Retinal pigment epithelial cell (primary cell): ENCODE results near the gene RASGRP2.

ENCODE experiments used
- DNase-seq: peaks from one replicate; pipeline ENCODE4 v3.0.0-alpha.2; 2010; ENCODE audit warnings: low read depth
- H3K4me3 ChIP-seq: 2 replicates; pipeline ENCODE4 v1.5.1; 2011; ENCODE audit warnings: mild to moderate bottlenecking, low read length, control low read depth, moderate library complexity
- CTCF ChIP-seq: conservative IDR thresholded peaks from 2 replicates; pipeline ENCODE4 v1.5.1; 2011; ENCODE audit warnings: low read depth, low read length, control low read depth, inconsistent platforms

RASGRP2 gene

GRCh38 chr11:64726211-64726641 lies 17.7 kb downstream of the RASGRP2 start:
- no peak for TF ChIP-seq CTCF
- DNase-seq: no peak
- H3K4me3 ChIP-seq: no peak overlapping the region

GRCh38 chr11:64724863-64725532 lies 18.9 kb downstream of the RASGRP2 start:
- H3K4me3 ChIP-seq: no peak overlapping the region
- no peak for DNase-seq
- TF ChIP-seq CTCF: no peak

GRCh38 chr11:64723907-64724862 lies 19.8 kb downstream of the RASGRP2 start:
- no peak overlapping the region for H3K4me3 ChIP-seq
- DNase-seq: no peak
- TF ChIP-seq CTCF: no peak

- H3K4me3 ChIP-seq: peak within 1 kb of the TSS; percentile 59
- peak; percentile 93 for TF ChIP-seq CTCF
- DNase-seq: peak; percentile 24
These were observed 20.6 kb downstream of the RASGRP2 start, which contains the start of gene NRXN2 for GRCh38 chr11:64723117-64723906. Gene NRXN2, minus strand, starts transcription at chr11:64723197. Its CDS starts 9,498 bp downstream, at chr11:64713699.

GRCh38 chr11:64722141-64723065 lies 21.5 kb downstream of the RASGRP2 start:
- no peak for TF ChIP-seq CTCF
- no peak overlapping the region for H3K4me3 ChIP-seq
- no peak for DNase-seq

GRCh38 chr11:64721359-64721699 lies 22.6 kb downstream of the RASGRP2 start:
- H3K4me3 ChIP-seq: no peak overlapping the region
- TF ChIP-seq CTCF: no peak
- no peak for DNase-seq
